Right renal pelvis (tissue), 4 donors: ENCODE data around the gene IQSEC1. TPM values are rescaled to one million over a fixed set of nuclear protein-coding genes. Genes with fewer than 3 reads are reported as not detected.

Experiments
- DNase-seq, 4 donors: peaks; one replicate each; pipeline ENCODE4 v3.0.0-alpha.2; 2013; ENCODE audit warnings: low read depth in 4 of 4, low spot score in 3 of 4, missing footprints in 1 of 4
- polyA plus RNA-seq, 4 donors: library from polyadenylated mRNA; unstranded; fragments of 120-200 nt; gene quantifications; one replicate each; pipeline ENCODE4 v1.2.1, GENCODE V29; 2013; ENCODE audit not compliant: insufficient read length in 4 of 4

IQSEC1 gene
- polyA plus RNA-seq, 4 donors, result 29.4 to 35.5 (median 33.1) TPM

- no peak for DNase-seq
Observed at GRCh38 chr3:12922881-12923431, 150.3 kb downstream of the IQSEC1 start.

- DNase-seq, result no peak
Observed at GRCh38 chr3:12922306-12922705, 150.9 kb downstream of the IQSEC1 start.

- no peak for DNase-seq
Observed at GRCh38 chr3:12921736-12922135, 151.5 kb downstream of the IQSEC1 start.

GRCh38 chr3:12920967-12921366 is 152.3 kb downstream of the IQSEC1 start:
- no peak for DNase-seq

- DNase-seq, result no peak
Observed at GRCh38 chr3:12919205-12919604, 154.0 kb downstream of the IQSEC1 start.

GRCh38 chr3:12918231-12918630 is 155.0 kb downstream of the IQSEC1 start:
- no peak for DNase-seq

- DNase-seq, result no peak
Observed at GRCh38 chr3:12916159-12916558, 157.1 kb downstream of the IQSEC1 start.

GRCh38 chr3:12914088-12914487 is 159.1 kb downstream of the IQSEC1 start:
- DNase-seq, result no peak

- DNase-seq, result no peak
Observed at GRCh38 chr3:12911881-12912415, 161.3 kb downstream of the IQSEC1 start.

GRCh38 chr3:12910356-12911099 is 162.7 kb downstream of the IQSEC1 start:
- no peak for DNase-seq

- DNase-seq, result no peak
Observed at GRCh38 chr3:12909710-12910109, 163.5 kb downstream of the IQSEC1 start.

GRCh38 chr3:12908859-12909258 is 164.4 kb downstream of the IQSEC1 start:
- no peak for DNase-seq

GRCh38 chr3:12908136-12908730 is 165.0 kb downstream of the IQSEC1 start:
- no peak for DNase-seq

GRCh38 chr3:12907729-12908128 is 165.5 kb downstream of the IQSEC1 start:
- DNase-seq, result no peak

GRCh38 chr3:12907296-12907695 is 165.9 kb downstream of the IQSEC1 start:
- DNase-seq, result no peak

GRCh38 chr3:12906916-12907290 is 166.3 kb downstream of the IQSEC1 start:
- no peak for DNase-seq

- no peak for DNase-seq
Observed at GRCh38 chr3:12906141-12906915, 166.9 kb downstream of the IQSEC1 start.

GRCh38 chr3:12905316-12906071 is 167.7 kb downstream of the IQSEC1 start:
- peak in 1 of 4 donors; percentile 16 for DNase-seq

- DNase-seq, result no peak
Observed at GRCh38 chr3:12904951-12905315, 168.3 kb downstream of the IQSEC1 start.

- no peak for DNase-seq
Observed at GRCh38 chr3:12903881-12904280, 169.3 kb downstream of the IQSEC1 start.
